Measurements from ENCODE around the gene NXN.

- TF ChIP-seq, protein P1, sequence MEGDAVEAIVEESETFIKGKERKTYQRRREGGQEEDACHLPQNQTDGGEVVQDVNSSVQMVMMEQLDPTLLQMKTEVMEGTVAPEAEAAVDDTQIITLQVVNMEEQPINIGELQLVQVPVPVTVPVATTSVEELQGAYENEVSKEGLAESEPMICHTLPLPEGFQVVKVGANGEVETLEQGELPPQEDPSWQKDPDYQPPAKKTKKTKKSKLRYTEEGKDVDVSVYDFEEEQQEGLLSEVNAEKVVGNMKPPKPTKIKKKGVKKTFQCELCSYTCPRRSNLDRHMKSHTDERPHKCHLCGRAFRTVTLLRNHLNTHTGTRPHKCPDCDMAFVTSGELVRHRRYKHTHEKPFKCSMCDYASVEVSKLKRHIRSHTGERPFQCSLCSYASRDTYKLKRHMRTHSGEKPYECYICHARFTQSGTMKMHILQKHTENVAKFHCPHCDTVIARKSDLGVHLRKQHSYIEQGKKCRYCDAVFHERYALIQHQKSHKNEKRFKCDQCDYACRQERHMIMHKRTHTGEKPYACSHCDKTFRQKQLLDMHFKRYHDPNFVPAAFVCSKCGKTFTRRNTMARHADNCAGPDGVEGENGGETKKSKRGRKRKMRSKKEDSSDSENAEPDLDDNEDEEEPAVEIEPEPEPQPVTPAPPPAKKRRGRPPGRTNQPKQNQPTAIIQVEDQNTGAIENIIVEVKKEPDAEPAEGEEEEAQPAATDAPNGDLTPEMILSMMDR (conservative IDR thresholded peaks at IDR 0.05; ENCODE audit: low read depth, low read length), result no peak
- TF ChIP-seq EZH2 (IDR thresholded peaks at IDR 0.05; ENCODE audit: low read length, unreplicated experiment), result no peak
Measured at GRCh38 chr17:920190-920589, 59.4 kb downstream of the NXN start.
